K562 (cell line): Measurements from ENCODE around the gene CHCHD1. TPM values are rescaled to one million over a fixed set of nuclear protein-coding genes. Genes with fewer than 3 reads are reported as not detected.

ENCODE experiments used
- ATF2 ChIP-seq: sonication (generic); formaldehyde crosslinking; IDR thresholded peaks from 2 replicates; pipeline ENCODE4 v1.8.1; 2022; ENCODE audit warnings: missing genetic modification reagents
- DIDO1 ChIP-seq: fragments of 450-650 bp; IDR thresholded peaks from 2 replicates; pipeline ENCODE4 v1.6.1; 2016; ENCODE audit warnings: low read depth, missing biosample characterization, missing genetic modification characterization
- ETV5 ChIP-seq: sonication (generic); formaldehyde crosslinking; IDR thresholded peaks from 2 replicates; pipeline ENCODE4 v1.4.0; 2020; ENCODE audit warnings: low read depth, mild to moderate bottlenecking, missing genetic modification reagents
- FOSL1 ChIP-seq: fragments of 200-800 bp; sonication (Bioruptor generic); conservative IDR thresholded peaks from 2 replicates; pipeline ENCODE4 v1.6.1; 2016; ENCODE audit warnings: missing genetic modification characterization, missing compliant biosample characterization
- FOXK1 ChIP-seq: sonication (generic); formaldehyde crosslinking; IDR thresholded peaks from 2 replicates; pipeline ENCODE4 v1.8.0; 2022; ENCODE audit warnings: missing genetic modification reagents, mild to moderate bottlenecking, borderline replicate concordance
- GTF2A2 ChIP-seq: IDR thresholded peaks from 2 replicates; pipeline ENCODE4 v1.6.1; 2016; ENCODE audit warnings: mild to moderate bottlenecking, missing genetic modification characterization, missing compliant biosample characterization
- HMGN3 ChIP-seq: IDR thresholded peaks from 2 replicates; pipeline ENCODE4 v1.6.1; 2011; ENCODE audit warnings: borderline replicate concordance, low read depth, mild to moderate bottlenecking, mixed read lengths, low read length; ENCODE audit not compliant: insufficient read length; ENCODE audit errors: extremely low read depth
- ILK ChIP-seq: fragments of 450-650 bp; IDR thresholded peaks from 2 replicates; pipeline ENCODE4 v1.6.1; 2016; ENCODE audit warnings: missing genetic modification characterization, low read depth, mild to moderate bottlenecking, missing compliant biosample characterization, moderate library complexity, borderline replicate concordance
- KDM2B ChIP-seq: fragments of 250-450 bp; sonication (Bioruptor Pico); IDR thresholded peaks from 2 replicates; pipeline ENCODE4 v1.8.0; 2021; ENCODE audit warnings: mild to moderate bottlenecking, moderate library complexity
- KLF13 ChIP-seq: fragments of 450-650 bp; IDR thresholded peaks from 2 replicates; pipeline ENCODE4 v1.6.1; 2016; ENCODE audit warnings: missing genetic modification characterization, low read depth, mild to moderate bottlenecking, missing compliant biosample characterization, moderate library complexity, borderline replicate concordance
- L3MBTL2 ChIP-seq: fragments of 450-650 bp; IDR thresholded peaks from 2 replicates; pipeline ENCODE4 v1.6.1; 2016; ENCODE audit warnings: mild to moderate bottlenecking, moderate library complexity
- MTA1 ChIP-seq: fragments of 450-650 bp; IDR thresholded peaks from 2 replicates; pipeline ENCODE4 v1.6.1; 2017; ENCODE audit warnings: borderline replicate concordance
- NBN ChIP-seq: fragments of 450-650 bp; IDR thresholded peaks from 2 replicates; pipeline ENCODE4 v1.6.1; 2016; ENCODE audit warnings: low read depth, mild to moderate bottlenecking
- NCOA2 ChIP-seq, 2 experiments: fragments of 450-650 bp; IDR thresholded peaks; 2 replicates each; pipeline ENCODE4 v1.6.1; 2018; ENCODE audit warnings: mild to moderate bottlenecking in 2 of 2, moderate library complexity in 1 of 2; ENCODE audit not compliant: partially characterized antibody in 2 of 2
- NCOR1 ChIP-seq: fragments of 450-650 bp; IDR thresholded peaks from 2 replicates; pipeline ENCODE4 v1.6.1; 2016; ENCODE audit warnings: mild to moderate bottlenecking, moderate library complexity
- RAD21 ChIP-seq, 2 experiments: fragments of 250-450 bp in 1 of 2; fragments of 450-650 bp in 1 of 2; sonication (Bioruptor Pico) in 1 of 2; formaldehyde crosslinking in 1 of 2; IDR thresholded peaks in 1 of 2; conservative IDR thresholded peaks in 1 of 2; 2 replicates each; pipeline versions ENCODE4 v1.4.0 to v1.8.0; 2020 to 2022; ENCODE audit warnings: mild to moderate bottlenecking in 2 of 2, moderate library complexity in 1 of 2
- RCOR1 ChIP-seq, 2 experiments: IDR thresholded peaks; 2 replicates each; pipeline ENCODE4 v1.6.1; 2012; ENCODE audit warnings: low read depth in 2 of 2, low read length in 2 of 2, borderline replicate concordance in 1 of 2, improper control_type of control experiment in 1 of 2
- SAFB ChIP-seq: fragments of 200-400 bp; formaldehyde crosslinking; IDR thresholded peaks from 2 replicates; pipeline ENCODE4 v1.6.1; 2017; ENCODE audit warnings: low read depth, low read length, borderline replicate concordance
- SRSF9 ChIP-seq: fragments of 200-400 bp; formaldehyde crosslinking; IDR thresholded peaks from 2 replicates; pipeline ENCODE4 v1.6.1; 2017; ENCODE audit warnings: low read depth, low read length, borderline replicate concordance
- TAF15 ChIP-seq: fragments of 200-400 bp; formaldehyde crosslinking; IDR thresholded peaks from 2 replicates; pipeline ENCODE4 v1.6.1; 2017; ENCODE audit warnings: mild to moderate bottlenecking, low read depth, low read length, moderate library complexity
- TAF7 ChIP-seq: fragments of 450-650 bp; IDR thresholded peaks from 2 replicates; pipeline ENCODE4 v1.6.1; 2016; ENCODE audit warnings: missing genetic modification characterization, missing compliant biosample characterization
- TCFL5 ChIP-seq: fragments of 250-450 bp; sonication (Bioruptor Pico); conservative IDR thresholded peaks from 2 replicates; pipeline ENCODE4 v1.6.1; 2021; ENCODE audit warnings: mild to moderate bottlenecking, moderate library complexity, matching md5 sums
- U2AF2 ChIP-seq: fragments of 200-400 bp; formaldehyde crosslinking; optimal IDR thresholded peaks from 2 replicates; pipeline ENCODE3; 2017; ENCODE audit warnings: low read depth, mild to moderate bottlenecking, low read length
- ZFX ChIP-seq: sonication (generic); formaldehyde crosslinking; IDR thresholded peaks from 2 replicates; pipeline ENCODE4 v1.8.0; 2022; ENCODE audit warnings: mild to moderate bottlenecking, missing genetic modification reagents, moderate library complexity
- ZNF134 ChIP-seq: fragments of 250-450 bp; sonication (Bioruptor Pico); conservative IDR thresholded peaks from 2 replicates; pipeline ENCODE4 v1.4.0; 2020
- ZNF140 ChIP-seq: fragments of 250-450 bp; sonication (Bioruptor Pico); IDR thresholded peaks from 2 replicates; pipeline ENCODE4 v1.8.0; 2021; ENCODE audit warnings: moderate library complexity, mild to moderate bottlenecking, inconsistent platforms
- ZNF174 ChIP-seq: fragments of 250-450 bp; sonication (Bioruptor Pico); IDR thresholded peaks from 2 replicates; pipeline ENCODE4 v1.4.0; 2020; ENCODE audit warnings: mild to moderate bottlenecking
- ZNF311 ChIP-seq: fragments of 250-450 bp; sonication (Bioruptor Pico); IDR thresholded peaks from 2 replicates; pipeline ENCODE4 v1.4.0; 2020; ENCODE audit warnings: mild to moderate bottlenecking, moderate library complexity
- ZNF431 ChIP-seq: sonication (generic); formaldehyde crosslinking; IDR thresholded peaks from 2 replicates; pipeline ENCODE4 v1.8.0; 2022; ENCODE audit warnings: mild to moderate bottlenecking, missing genetic modification reagents
- ZNF764 ChIP-seq: fragments of 250-450 bp; sonication (Bioruptor Pico); IDR thresholded peaks from 2 replicates; pipeline ENCODE4 v1.4.0; 2020; ENCODE audit warnings: low read depth, mild to moderate bottlenecking, moderate library complexity
- ZNF77 ChIP-seq: fragments of 250-450 bp; sonication (Bioruptor Pico); IDR thresholded peaks from 2 replicates; pipeline ENCODE4 v1.5.0; 2020
- polyA plus RNA-seq, 8 experiments: library from polyadenylated mRNA; depleted of rRNA in 4 of 8; stranded (reverse) in 5 of 8; unstranded in 3 of 8; fragments of >200 nt; fragmentation: Nextera tagmentation in 2 of 8; fragmentation: Illumina TruSeq in 1 of 8; extraction: Ambion mirVana in 2 of 8; extraction: Trizol in 1 of 8; gene quantifications; 2 replicates each; pipeline versions ENCODE4 v1.2.1 to v1.2.3, GENCODE V29; 2011 to 2014; ENCODE audit warnings: inconsistent platforms in 1 of 8, missing spikeins in 1 of 8
- total RNA-seq, 7 experiments: library from RNA; depleted of rRNA in 6 of 7; stranded (reverse); fragments of >200 nt in 6 of 7; fragmentation: Illumina TruSeq in 2 of 7; extraction: Trizol in 2 of 7; gene quantifications; 2 replicates each; pipeline versions ENCODE4 v1.2.1 to v1.2.3, GENCODE V29; 2011 to 2021; ENCODE audit warnings: low replicate concordance in 1 of 7

The CHCHD1 gene
- total and polyA plus RNA-seq, 9 of the 15 experiments (the other 6 are each of a cell fraction or from before 2014, with no cell fraction given) = 52.9 to 126 (median 83.4) TPM

GRCh38 chr10:73774637-73775036 is 7.2 kb upstream of the CHCHD1 start (continued):
- TF ChIP-seq RCOR1 (IDR thresholded peaks at IDR 0.05; ENCODE audit: borderline replicate concordance in 1 of 2, low read depth in 2 of 2, low read length in 2 of 2) = peak in 1 of 2 experiments; percentile 52; a peak in 1 of 4 replicates
- TF ChIP-seq KLF13 (tag) = no peak
- TF ChIP-seq GTF2A2 (tag) = no peak
- no peak for TF ChIP-seq SAFB
- no peak for TF ChIP-seq FOXK1
- TF ChIP-seq HMGN3 = no peak
- TF ChIP-seq ETV5 (CRISPR knock-in tag) = no peak
- TF ChIP-seq SRSF9 = no peak
- no peak for TF ChIP-seq TCFL5 (CRISPR knock-in tag)
- TF ChIP-seq ILK (tag) = no peak
- peak; percentile 55 to 71 for TF ChIP-seq RAD21 (CRISPR knock-in tag; conservative IDR thresholded peaks at IDR 0.05 in 1 of 2, IDR thresholded peaks at IDR 0.05 in 1 of 2)
- no peak for TF ChIP-seq ZNF140 (CRISPR knock-in tag)
- no peak for TF ChIP-seq ZNF134 (CRISPR knock-in tag)
- no peak for TF ChIP-seq FOSL1 (tag)
- TF ChIP-seq ZNF764 (CRISPR knock-in tag) = no peak
- TF ChIP-seq L3MBTL2 = peak; percentile 54; the same call in 1 of the 2 replicates
- no peak for TF ChIP-seq NCOR1
- no peak for TF ChIP-seq DIDO1 (tag)
- TF ChIP-seq U2AF2 = no peak
- 0 out of 2 replicates have a peak, but pooled peaks have one; percentile 53 for TF ChIP-seq NBN
- peak; percentile 45; the same call in 1 of the 2 replicates for TF ChIP-seq MTA1
- TF ChIP-seq TAF15 = no peak
- no peak for TF ChIP-seq NCOA2 (IDR thresholded peaks at IDR 0.05; ENCODE audit: partially characterized antibody in 2 of 2)
- no peak for TF ChIP-seq ZNF174 (CRISPR knock-in tag)
- no peak for TF ChIP-seq TAF7 (tag)
- TF ChIP-seq ZNF431 (CRISPR knock-in tag) = no peak
- TF ChIP-seq ZNF77 (CRISPR knock-in tag) = no peak
- no peak for TF ChIP-seq KDM2B (CRISPR knock-in tag)
- TF ChIP-seq ZNF311 (CRISPR knock-in tag) = no peak
- TF ChIP-seq ZFX = peak; percentile 34; the same call in 1 of the 2 replicates
- TF ChIP-seq ATF2 (CRISPR knock-in tag) = no peak
